Testis (tissue), 2 donors: Measurements from ENCODE around the gene NUP98.

ENCODE experiments used
- CTCF ChIP-seq, 3 experiments: fragments of 450-650 bp in 2 of 3; fragments of 200-600 bp in 1 of 3; sonication (generic) in 1 of 3; IDR thresholded peaks; one replicate each; pipeline ENCODE4 v1.5.1; 2016 to 2019; ENCODE audit warnings: antibody characterized with exemption in 3 of 3, mild to moderate bottlenecking in 2 of 3, moderate library complexity in 1 of 3
- POLR2A ChIP-seq: fragments of 450-650 bp; IDR thresholded peaks from one replicate; pipeline ENCODE4 v1.6.1; 2017; ENCODE audit warnings: antibody characterized with exemption, mild to moderate bottlenecking, moderate library complexity

DNA sequence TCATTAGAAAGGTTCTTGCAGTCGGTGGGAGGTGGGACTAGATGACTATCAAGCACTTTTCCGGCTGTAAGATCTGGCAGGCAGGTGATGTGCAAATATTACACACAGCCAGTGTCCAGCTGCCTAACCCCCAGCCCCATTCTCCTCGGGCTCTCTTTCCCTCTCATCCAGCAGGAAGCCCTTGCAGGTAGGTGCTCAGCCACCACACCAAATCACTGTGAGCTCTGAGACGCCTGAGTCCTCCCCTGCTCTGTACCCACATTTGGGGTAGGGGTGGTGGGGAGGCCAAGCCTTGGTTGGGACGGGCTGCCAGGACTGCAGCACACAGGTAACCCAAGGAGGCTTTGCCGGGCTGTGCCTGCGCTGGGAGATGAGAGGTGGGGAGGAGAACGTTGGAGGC is 156.2 kb downstream of the NUP98 start:
- no peak for TF ChIP-seq CTCF (IDR thresholded peaks at IDR 0.05)
- no peak for TF ChIP-seq POLR2A
